HTR-8/SVneo (cell line): Measurements from ENCODE around the gene CCDC102A.

ENCODE experiments used
- DNase-seq: peaks from one replicate; pipeline ENCODE4 v3.0.0; 2011; ENCODE audit warnings: low spot score, mixed read lengths; ENCODE audit not compliant: insufficient read length
- FAIRE-seq: peaks from 2 replicates; lab custom pipeline; 2011; peaks lifted over from hg19 to GRCh38; lab: Jason Lieb, UNC

Gene CCDC102A

DNA sequence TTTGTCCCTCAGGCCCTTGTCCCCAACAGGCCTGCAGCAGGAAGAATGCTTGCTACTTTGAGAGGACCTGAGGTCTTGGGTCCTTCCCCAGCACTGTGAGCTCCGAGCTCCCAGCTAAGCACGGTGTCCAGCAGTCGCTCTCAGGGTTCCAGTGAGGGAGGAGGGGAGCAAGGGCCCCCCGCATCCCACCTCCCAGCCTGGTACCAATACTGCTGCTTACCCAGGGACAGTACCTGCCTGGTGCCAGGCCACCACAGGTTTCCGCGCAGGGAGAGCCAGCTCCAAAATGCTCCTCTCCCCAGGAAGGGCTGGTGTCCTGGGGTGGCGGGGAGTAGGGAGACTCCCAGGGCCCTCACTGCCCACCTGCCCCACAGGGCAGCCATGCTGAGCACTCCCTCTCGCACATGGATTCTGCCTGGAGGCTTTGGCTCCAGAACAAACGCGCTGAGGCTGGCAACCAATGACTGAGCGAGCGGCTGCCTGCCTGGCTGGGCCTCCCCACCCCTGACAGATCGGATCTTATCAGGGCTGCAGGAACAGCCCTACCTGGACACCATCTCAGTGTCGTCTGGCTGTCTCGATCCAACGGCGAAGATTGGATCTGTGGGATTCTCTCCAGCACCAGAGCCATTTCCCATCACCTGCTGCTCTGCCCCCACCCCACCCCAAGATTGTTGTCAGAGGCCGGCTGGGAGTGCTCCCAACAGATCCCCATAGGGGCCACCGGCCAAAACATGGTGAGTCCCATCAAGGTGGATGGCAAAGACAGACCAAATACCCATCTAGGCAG is 52.5 kb downstream of the CCDC102A start:
- no peak for FAIRE-seq

DNA sequence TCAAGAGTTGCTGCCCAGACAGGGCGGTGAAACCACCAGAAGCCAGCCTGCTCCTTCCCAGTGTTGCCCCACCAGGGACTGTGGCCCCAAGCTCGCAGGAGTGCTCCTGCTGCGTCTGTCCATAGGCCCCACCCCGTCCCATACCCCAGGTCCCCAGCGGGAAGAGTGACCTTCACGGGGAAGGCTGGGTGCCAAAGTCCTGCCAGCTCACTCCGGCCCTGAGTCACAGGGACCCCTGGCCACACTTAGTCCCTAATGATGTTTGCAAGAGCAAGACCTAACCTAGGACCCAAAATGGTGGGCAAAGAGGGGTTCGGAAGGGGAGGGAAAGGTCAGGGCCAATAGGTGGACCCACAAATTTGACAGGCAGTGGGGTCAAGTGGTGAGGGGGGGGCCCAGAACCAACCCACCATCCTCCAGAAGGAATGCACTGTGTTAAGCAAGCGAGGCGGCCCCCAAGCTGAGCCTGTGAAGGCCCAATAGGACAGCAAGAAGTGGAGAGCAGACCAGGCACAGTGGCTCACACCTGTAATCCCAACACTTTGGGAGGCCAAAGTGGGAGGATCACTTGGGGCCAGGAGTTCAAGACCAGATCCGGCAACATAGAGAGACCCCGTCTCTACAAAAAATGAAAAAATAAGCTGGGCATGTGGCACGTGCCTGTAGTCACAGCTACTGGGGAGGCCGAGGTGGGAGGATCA is 53.4 kb downstream of the CCDC102A start:
- no peak for DNase-seq
- FAIRE-seq, result no peak

More for the DNA sequence above, 52.5 kb downstream of the CCDC102A start:
- no peak for DNase-seq

DNA sequence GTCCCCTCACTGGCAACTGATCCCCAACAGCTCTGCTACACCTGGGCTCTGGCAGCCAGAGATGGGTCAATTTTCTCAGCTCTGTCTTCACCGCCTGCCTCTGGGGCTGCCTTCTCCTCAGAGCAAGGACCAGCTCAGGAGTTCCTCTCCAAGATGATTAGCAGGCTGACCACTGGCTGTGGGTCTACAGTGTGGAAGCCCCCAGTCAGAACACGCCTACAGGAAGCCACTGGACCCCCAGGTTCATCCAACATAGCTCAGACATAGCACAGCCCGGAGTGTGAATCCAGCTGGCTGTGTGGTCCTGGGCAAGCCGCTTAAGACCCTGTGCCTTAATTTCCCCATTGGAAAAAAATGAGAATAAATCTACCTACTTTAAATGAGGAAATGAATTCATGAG is 55.0 kb downstream of the CCDC102A start:
- no peak for FAIRE-seq
- DNase-seq, result no peak

DNA sequence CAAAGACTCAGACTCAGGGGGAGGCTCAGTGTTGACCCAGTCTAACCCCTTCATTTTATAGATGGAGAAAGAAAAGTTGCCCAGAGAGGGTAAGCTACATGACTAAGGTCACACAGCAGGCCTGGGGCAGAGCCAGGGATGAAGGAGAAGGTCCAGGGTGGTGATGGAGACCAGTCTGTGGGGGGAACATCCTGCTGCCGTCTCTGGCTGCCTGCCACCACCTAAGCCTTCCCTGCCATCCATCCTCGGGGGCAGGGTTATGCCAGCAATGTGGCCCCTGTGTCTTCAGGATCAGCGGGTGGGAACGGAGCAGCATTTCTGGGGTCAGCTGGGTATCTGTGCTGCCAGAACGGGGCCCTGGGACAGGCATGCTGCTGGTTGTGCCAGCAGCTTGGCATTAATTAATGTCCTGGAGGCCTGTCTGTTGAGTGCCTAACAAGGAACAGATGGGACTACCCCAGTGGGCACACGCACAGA is 55.6 kb downstream of the CCDC102A start:
- DNase-seq (no peak), FAIRE-seq (no peak)

DNA sequence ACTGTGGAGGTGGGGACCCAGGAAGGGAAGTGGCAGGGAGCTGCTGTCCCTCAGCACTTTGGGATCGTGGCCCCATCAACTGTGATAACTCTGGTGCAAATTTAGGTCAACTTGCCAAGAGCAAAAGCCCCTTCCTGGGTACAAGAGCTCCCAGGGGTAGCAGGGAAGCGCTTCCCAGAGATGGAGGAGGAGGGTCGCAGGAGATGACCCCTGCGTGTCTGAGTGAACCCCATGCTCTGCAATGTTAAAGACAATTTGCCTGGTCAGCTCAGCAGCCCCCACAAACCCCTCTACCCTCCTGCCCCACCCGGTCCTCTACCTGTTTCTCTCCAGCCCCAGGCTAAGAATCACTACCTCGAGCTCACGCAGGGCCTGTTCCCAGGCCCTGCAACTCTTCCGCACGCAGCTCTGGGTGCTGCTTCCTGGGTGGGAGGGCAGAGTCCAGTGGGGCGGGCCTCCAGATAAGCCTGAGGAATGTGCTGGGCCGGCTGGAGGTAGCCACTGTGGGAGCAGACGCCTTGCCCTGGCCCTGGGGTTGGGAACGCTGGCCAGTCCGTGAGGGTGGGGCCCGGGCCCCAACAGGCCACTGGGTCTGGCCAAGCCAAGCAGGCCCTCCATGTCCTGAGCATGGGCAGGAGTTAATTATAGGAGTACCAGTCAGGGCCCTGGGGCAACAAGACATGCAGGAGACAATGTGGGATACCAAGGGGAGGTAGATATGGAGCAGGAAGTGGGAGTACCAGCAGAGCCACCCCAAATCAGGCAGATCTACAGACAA is 56.2 kb downstream of the CCDC102A start:
- FAIRE-seq, result no peak
- no peak for DNase-seq

DNA sequence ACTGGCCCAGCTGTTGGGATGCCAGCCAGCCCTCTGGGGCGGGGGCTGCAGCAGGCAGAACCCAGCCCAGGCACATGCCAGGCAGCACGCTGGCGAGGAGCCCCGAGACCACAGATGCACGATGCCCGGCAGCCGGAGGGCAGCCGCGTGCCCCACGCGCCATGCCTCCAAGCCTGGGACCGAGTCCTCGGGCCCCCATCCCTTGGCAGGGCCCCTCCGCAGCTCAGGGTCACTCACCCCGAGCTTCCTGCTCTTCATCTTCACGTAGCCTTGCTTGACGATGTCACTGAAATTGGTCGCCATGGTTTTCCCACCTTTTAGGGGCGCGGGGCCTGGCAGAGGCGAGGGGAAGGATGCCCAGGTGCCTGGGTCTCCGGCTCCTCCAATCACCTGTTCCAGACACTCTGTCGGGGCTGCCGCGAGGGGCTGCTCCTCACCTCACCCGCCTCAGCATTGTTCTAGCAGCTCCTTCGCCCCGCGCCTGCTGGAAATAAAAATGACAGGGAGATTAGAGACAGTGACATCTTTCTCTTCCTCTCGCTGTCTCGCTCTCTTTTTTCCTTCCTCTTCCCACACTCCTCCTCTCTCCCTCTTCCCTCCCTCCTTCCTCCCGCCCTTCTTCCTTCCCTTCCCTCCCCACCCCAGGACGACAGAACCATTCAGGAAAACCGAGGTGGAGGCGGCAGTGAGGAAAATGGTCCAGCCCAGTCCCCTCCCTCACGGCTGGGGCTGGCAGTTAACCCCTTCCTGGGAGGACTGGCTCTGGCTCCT is 57.0 kb downstream of the CCDC102A start:
- FAIRE-seq, result no peak

DNA sequence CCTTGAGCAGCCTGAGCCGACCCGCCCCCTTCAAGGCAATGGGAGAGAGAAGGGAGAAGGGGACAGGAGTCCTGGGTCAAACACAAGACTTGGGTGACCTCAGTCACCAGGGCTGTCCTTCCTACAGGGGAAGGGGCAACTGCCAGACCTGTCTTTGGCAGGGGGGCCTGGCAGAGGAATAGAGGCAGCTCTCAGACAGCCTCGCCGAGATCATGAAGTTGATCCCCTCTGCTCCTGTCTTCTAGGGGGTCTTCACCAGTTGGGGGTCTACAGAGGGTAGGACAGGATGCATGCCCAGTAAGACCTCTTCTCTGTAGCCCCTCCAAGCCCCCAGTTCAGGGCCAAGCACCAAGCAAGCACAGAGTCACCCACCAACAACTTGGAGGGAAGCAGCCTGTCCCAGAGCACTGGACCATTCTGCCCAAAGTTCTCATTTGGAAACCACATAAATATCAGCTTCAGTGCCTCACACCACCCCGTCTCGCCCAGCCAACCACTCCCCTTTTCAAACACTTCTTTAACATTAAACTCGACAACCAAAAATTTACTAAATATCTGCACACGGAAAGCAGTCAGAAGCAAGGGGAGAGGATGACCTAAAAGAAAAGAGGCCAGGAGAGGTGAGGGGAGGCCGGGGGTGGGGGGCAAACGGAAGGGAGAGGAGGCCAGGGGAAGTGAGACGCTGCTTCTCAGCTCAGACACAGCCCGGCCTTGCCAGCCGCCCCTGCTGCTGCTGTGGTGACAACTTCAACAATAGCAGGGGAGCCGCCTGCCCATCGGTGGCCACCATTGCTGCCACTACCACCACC is 57.8 kb downstream of the CCDC102A start:
- DNase-seq, result no peak
- FAIRE-seq, result no peak

More for the DNA sequence above, 57.0 kb downstream of the CCDC102A start:
- no peak for DNase-seq

DNA sequence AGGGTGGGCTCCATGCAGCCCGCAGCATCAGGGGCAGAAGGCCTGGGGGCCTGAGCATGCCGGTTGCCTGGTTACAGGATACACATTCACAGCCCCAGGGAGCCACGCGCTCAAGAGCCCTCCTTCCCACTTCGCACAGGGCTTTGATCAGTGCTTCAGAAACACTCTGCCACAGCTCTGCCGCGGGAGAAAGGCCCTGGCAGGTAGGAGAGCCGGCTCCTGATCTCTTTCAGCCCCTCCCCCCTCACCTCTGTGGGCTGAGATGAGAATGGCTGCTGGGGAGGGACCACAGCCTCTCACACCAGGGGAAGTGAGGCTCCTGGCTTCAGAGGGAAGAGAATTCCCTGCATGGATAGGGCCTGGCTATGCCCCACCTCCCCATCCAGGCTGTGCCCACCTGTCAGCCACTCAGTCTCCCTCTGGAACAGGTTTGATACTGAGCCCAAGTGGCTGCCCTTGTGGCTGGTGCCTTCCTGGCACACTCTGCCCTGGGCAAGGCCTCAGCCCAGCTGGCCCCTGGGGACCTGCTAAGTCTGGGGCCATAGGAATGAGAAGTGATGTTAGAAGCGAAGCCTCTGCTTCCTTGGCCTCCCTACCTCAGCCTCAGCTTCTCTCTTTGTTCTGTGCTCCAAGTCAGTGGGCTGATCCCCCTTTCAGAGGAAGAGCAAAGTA is 58.7 kb downstream of the CCDC102A start:
- FAIRE-seq (no peak), DNase-seq (no peak)

DNA sequence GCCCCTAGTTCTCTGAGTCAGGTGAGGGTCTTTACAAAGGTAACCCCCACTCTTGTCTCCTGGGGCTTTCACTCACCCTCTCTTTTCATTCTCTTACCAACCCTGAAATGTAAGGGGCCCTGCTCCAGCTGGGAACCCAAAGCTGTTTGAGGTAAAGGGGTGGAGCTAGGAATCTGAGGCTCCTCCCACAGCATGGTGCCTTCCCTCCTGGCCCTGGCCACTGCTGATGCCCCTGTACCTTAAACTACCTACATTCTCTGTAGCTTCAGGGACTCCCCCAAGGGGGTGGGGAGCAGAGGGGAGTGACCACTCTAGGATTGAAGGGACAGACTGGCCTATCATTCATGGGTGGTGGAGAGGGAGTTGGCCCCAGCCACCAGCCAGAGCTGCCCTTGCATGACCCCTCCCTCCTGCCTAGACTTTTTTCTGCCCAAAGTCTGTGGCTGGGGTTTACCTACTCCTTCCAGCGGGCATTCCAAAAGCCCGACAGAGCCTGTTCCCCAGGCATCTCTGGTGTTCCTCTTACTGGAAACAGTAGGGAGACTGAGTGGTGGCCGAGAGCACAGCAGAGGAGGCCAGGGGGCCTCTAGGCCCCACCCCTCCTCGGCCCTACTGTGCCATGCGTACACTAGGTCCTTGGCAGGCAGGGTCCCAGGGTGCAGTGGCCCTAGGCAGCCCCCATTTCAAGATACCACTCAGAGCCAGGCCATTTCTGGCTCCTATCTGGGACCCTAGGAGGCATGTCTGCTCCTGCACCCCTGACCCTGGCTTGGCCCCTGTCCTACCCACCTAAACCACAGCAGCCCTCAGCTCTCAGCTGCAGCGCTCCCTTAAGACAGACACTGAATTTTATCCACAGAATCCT is 59.6 kb downstream of the CCDC102A start:
- DNase-seq, result no peak
- no peak for FAIRE-seq

DNA sequence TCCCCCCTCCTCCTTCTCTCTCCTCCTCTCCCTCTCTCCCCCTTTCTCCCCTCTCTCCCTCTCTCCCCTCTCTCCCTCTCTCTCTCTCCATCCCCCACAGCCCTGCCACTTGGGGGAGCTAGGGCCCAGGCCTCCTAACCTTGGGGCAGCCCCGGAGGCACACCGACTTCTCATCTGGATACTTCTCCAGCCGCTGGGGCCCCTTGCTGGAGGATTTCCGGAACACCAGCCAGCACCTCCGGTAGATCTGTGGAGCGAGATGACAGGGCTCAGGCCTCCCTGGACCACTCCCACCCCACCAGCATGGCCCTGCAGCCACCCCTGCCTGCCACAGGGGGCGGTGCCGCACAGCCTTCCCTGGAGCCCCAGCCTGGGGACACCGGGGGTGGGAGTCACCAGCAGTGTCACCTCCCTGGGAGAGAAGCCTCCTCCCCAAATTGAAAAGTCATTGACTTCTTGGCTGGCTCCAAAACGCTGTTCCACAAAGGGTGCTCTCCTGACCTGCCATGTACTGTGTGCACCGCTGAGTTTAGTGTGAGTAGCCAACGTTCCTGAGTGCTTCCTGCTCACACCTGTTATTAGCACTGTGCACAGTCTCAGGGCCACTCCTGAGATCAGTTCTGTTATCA is 60.5 kb downstream of the CCDC102A start:
- DNase-seq (no peak), FAIRE-seq (no peak)

DNA sequence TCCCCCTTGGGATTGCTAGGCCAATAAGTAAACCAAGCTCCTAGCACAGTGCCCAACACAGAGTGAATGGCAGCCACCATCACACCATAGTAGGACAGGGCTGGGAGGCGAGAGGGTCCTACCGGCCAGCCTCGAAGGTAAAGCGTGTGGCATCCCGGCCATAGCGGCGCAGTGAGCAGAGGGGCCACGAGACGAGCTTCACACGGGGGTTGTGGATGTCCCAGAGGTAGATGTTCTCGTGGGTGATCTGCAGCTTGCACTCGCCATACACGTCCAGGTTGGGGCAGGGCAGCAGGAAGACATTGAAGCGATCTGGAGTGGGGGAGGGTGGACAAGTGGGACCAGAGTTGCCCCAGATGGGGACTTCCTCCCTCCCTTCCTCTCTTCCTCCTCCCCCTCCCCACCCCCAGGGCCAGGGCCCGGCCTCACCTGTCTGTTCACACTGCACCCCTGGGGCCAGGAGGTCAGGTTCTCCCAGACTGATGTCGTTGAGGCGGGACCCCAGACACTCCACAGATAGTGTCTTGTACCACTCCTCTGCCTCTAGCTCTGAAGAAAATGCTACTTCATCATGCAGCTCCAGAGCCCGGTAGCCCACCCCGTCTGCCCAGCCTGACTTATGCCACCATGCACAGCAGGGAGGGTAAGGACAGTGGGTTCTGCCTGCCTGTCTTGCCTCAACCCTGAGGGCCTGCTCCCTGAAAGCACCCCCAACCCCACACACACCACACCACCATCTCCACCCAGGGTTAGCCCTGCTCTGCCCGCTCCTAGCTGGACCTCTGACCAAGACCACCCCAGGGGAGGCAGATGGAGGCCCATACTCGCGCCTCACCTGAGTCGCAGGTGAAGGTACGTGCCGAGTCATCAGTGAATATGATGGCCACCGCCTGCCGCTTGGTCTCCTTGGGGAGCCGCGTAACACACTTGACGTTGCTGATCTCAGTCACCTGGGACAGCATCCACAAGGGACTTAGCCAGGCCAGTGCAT is 61.4 kb downstream of the CCDC102A start:
- DNase-seq, result no peak
- FAIRE-seq, result no peak

DNA sequence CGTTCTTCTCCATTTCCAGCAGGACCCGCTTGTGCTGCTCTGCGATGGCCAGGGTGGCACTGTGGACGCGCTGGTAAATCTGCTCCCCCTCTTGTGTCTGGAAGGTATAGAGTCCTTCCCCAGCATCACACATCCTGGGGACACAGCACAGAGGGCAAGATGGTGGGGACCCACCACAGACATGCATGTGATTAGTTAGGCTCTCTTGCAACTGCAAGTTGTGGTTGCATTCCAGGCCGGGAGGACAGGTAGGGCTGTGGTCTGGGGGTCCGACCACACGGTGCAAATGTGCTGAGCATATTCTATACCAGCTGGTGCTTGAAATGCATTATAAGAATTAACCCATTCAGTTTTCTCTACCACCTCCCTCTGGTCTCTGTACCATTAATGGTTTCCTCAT is 62.5 kb downstream of the CCDC102A start:
- FAIRE-seq, result no peak
- no peak for DNase-seq

DNA sequence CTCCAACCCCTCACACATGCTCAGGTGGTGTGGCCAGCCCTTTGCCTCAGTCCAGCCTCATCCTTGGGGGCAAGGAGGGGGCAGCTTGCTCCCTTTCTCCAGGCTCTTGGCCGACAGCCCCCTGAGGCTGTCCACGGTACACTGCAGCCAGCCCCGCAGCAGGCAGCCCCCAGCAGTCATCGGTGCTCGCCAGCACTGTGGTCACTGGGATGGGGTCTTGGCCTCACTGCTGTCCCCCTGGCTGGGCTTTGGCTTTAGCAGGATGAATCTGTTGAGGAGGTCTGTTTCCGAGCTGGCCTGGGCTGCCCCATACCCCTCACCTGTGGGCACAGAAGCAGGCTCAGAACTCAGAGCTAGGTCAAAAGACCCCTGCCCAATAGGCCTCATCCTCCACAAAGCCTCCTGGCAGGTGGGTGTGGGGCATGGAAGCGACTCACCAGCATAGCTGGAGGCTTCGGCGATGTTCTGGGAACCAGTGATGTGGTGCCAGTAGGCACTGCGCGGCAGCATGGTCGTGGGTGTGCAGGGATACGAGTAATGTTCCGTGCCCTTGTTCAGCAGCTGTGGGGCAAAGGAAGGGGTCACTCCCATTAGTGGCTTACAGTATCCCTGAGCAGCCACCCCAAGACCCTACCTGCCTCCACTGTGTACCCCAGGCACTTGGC is 63.1 kb downstream of the CCDC102A start:
- no peak for DNase-seq
- no peak for FAIRE-seq

DNA sequence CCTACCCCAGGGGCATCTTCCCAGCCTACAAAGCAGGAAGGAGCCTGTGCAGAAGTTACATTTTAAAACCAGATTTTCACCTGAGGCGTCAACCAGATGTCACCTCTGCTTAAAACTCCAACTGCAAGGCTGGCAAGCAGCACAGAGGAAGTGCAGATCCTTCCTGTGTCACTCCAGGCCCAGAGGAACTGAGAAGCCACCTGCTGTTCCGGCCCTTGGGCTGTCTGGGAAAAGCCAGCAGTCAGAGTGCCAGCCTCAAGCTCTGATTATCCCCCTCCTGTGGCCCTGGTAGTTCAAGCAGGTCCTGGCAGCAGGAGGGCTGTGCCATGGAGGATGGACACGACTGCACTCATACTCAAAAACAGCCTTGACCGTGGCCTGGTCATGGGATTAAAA is 63.7 kb downstream of the CCDC102A start:
- FAIRE-seq, result no peak

DNA sequence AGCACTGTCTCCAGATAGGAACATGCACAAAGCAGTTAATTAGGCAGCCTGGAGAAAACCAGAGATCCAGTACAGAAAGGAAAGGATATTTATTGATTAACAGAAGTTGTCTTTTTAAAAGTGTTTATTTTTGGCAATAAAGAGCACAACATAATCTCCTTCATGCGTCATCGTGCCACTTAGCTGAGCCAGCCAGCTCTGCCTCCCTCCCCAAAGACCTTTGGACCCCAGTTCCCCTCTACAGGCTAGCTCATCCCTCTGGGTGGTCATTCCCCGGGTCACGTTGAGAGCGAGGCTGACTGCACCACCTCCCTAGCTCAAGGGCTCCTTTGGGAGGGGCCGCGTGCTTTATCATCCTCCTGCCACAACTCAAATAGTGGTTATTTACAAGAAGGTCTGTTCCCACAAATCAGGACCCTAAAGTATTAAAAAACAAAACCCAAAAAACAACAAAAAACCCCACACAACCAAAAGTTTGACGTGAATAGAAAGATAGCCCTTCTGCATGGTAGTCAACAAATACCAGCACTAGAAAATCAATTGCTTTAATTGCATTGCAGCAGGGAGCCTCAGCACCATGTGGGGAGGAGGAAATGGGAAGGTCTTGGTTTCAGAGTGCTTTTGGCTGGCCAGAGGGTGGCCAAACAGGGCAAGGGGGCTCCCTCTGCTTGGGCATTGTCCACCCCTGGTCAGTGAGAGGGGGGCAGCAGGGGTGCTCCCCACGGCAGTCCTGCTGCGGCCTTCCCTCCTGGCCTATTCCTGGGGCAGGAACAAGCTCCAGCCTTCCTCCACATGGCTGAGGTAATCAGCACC is 64.3 kb downstream of the CCDC102A start:
- no peak for DNase-seq
- FAIRE-seq, result no peak

More for the DNA sequence above, 63.7 kb downstream of the CCDC102A start:
- no peak for DNase-seq
